ENCODE measurements around the gene PRR4.

PRR4 gene

GRCh38 chr12:10810068-10810467 lies 39.2 kb downstream of the PRR4 start, which contains the start of gene TAS2R9:
TAS2R9 (minus strand) TSS chr12:10810168; CDS start chr12:10810075, 93 bp downstream.
- in situ Hi-C loops (cut with HindIII; ENCODE audit: low pct_ligation_motif_present, low pct_unique_long_range_greater_than_20kb, low sequenced_read_pairs), result no loop called here
- DNase-seq, result no peak

GRCh38 chr12:10807186-10807585 lies 42.1 kb downstream of the PRR4 start, which contains the start of gene TAS2R8:
TAS2R8 (minus strand) TSS chr12:10807286; CDS start chr12:10806980, 306 bp downstream.
- in situ Hi-C loops (cut with HindIII; ENCODE audit: low pct_ligation_motif_present, low pct_unique_long_range_greater_than_20kb, low sequenced_read_pairs), result no loop called here
- DNase-seq, result no peak

GRCh38 chr12:10802587-10802986 lies 46.7 kb downstream of the PRR4 start, which contains the start of gene TAS2R7:
TAS2R7 (minus strand) TSS chr12:10802627; CDS start chr12:10802570, 57 bp downstream.
- DNase-seq, result no peak
- in situ Hi-C loops (cut with HindIII; ENCODE audit: low pct_ligation_motif_present, low pct_unique_long_range_greater_than_20kb, low sequenced_read_pairs), result no loop called here

- in situ Hi-C loops (cut with HindIII; ENCODE audit: low pct_ligation_motif_present, low pct_unique_long_range_greater_than_20kb, low sequenced_read_pairs), result no loop called here
- no peak for DNase-seq
These were observed 47.5 kb downstream of the PRR4 start for GRCh38 chr12:10801741-10802140.
